ENCODE results near the gene CPD. TPM values are rescaled to one million over a fixed set of nuclear protein-coding genes. Genes with fewer than 3 reads are reported as not detected.
A peak's percentile ranks its signal among the peaks of the same experiment; 100 is the strongest.

The CPD gene
- total and polyA plus RNA-seq, 2 of the 13 experiments (the other 11 are each of a cell fraction or from before 2014, with no cell fraction given): 46.1 to 72.3 TPM

DNA sequence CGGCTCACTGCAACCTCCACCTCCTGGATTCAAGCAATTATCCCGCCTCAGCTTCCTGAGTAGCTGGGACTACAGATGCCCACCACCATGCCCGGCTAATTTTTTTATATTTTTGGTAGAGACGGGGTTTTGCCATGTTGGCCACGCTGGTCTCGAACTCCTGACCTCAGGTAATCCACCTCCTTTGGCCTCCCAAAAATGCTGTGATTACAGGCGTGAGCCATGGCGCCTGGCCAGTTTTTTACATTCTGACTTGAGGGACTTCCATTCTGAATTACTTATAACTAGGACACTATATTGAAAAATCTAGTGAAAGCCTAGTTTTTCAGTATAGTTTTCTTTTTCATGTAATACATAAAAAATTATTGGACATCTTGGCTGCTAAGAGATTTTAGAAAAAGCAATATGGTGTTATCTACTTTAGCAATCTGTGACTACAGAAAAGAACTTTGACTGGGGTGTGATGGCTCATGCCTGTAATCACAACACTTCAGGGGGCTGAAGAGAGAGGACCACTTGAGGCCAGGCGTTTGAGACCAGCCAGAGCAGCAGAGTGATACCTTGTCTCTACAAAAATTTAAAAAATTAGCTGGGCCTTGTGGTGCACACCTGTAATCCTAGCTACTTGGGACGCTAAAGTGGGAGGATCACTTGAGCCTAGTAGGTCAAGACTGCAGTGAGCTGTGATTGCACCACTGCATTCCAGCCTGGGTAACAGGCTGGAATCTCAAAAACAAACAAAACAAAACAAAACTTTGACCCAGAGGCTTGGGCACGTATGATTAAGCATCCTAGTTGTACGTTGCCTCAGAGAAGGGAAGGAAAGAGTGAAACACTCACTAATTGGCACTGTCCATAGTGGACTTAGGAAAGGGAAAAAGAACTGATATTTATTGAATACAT is 71.6 kb downstream of the CPD start (continued):
- TF ChIP-seq MXI1 (IDR thresholded peaks at IDR 0.05; ENCODE audit: borderline replicate concordance, low read depth, low read length) (0 out of 3 replicates have a peak, but pooled peaks have one; percentile 24), POGZ (CRISPR knock-in tag; IDR thresholded peaks at IDR 0.05) (peak; percentile 94), SP5 (CRISPR knock-in tag; IDR thresholded peaks at IDR 0.05; ENCODE audit: borderline replicate concordance, low read depth) (peak; percentile 91), SMAD3 (CRISPR knock-in tag; IDR thresholded peaks at IDR 0.05) (peak; percentile 94), TOE1 (CRISPR knock-in tag; IDR thresholded peaks at IDR 0.05) (0 out of 2 replicates have a peak, but pooled peaks have one; percentile 28), HOXA3 (CRISPR knock-in tag; IDR thresholded peaks at IDR 0.05) (peak; percentile 79; the same call in 1 of the 2 replicates), RCOR2 (CRISPR knock-in tag; IDR thresholded peaks at IDR 0.05) (peak; percentile 88), EP300 (IDR thresholded peaks at IDR 0.05; ENCODE audit: low read depth in 2 of 2, low read length in 2 of 2) (peak in 1 of 2 experiments; percentile 82; a peak in 2 of 4 replicates), EP300 (CRISPR knock-in tag; IDR thresholded peaks at IDR 0.05; ENCODE audit: borderline replicate concordance) (peak; percentile 78), RBM22 (optimal IDR thresholded peaks at IDR 0.05; ENCODE audit: low read length) (peak; percentile 22), ZNF746 (CRISPR knock-in tag; IDR thresholded peaks at IDR 0.05) (no peak), SIX1 (CRISPR knock-in tag; IDR thresholded peaks at IDR 0.05; ENCODE audit: borderline replicate concordance) (peak; percentile 72; the same call in 1 of the 2 replicates), PITX1 (CRISPR knock-in tag; IDR thresholded peaks at IDR 0.05) (peak; percentile 78; the same call in 1 of the 2 replicates), SAP130 (CRISPR knock-in tag; IDR thresholded peaks at IDR 0.05; ENCODE audit: low read depth) (peak; percentile 76), GFI1 (CRISPR knock-in tag; IDR thresholded peaks at IDR 0.05; ENCODE audit: borderline replicate concordance) (peak; percentile 95), FOSL2 (CRISPR knock-in tag; IDR thresholded peaks at IDR 0.05) (peak; percentile 84), LCORL (IDR thresholded peaks at IDR 0.05) (peak; percentile 91), LCORL (CRISPR knock-in tag; IDR thresholded peaks at IDR 0.05) (peak; percentile 96), HDAC1 (CRISPR knock-in tag; IDR thresholded peaks at IDR 0.05) (peak; percentile 79)
- TF ChIP-seq, protein P1, sequence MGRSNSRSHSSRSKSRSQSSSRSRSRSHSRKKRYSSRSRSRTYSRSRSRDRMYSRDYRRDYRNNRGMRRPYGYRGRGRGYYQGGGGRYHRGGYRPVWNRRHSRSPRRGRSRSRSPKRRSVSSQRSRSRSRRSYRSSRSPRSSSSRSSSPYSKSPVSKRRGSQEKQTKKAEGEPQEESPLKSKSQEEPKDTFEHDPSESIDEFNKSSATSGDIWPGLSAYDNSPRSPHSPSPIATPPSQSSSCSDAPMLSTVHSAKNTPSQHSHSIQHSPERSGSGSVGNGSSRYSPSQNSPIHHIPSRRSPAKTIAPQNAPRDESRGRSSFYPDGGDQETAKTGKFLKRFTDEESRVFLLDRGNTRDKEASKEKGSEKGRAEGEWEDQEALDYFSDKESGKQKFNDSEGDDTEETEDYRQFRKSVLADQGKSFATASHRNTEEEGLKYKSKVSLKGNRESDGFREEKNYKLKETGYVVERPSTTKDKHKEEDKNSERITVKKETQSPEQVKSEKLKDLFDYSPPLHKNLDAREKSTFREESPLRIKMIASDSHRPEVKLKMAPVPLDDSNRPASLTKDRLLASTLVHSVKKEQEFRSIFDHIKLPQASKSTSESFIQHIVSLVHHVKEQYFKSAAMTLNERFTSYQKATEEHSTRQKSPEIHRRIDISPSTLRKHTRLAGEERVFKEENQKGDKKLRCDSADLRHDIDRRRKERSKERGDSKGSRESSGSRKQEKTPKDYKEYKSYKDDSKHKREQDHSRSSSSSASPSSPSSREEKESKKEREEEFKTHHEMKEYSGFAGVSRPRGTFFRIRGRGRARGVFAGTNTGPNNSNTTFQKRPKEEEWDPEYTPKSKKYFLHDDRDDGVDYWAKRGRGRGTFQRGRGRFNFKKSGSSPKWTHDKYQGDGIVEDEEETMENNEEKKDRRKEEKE (IDR thresholded peaks at IDR 0.05): no peak
- TF ChIP-seq, protein P2, sequence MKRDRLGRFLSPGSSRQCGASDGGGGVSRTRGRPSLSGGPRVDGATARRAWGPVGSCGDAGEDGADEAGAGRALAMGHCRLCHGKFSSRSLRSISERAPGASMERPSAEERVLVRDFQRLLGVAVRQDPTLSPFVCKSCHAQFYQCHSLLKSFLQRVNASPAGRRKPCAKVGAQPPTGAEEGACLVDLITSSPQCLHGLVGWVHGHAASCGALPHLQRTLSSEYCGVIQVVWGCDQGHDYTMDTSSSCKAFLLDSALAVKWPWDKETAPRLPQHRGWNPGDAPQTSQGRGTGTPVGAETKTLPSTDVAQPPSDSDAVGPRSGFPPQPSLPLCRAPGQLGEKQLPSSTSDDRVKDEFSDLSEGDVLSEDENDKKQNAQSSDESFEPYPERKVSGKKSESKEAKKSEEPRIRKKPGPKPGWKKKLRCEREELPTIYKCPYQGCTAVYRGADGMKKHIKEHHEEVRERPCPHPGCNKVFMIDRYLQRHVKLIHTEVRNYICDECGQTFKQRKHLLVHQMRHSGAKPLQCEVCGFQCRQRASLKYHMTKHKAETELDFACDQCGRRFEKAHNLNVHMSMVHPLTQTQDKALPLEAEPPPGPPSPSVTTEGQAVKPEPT (CRISPR knock-in tag; IDR thresholded peaks at IDR 0.05; ENCODE audit: low read depth): no peak
- TF ChIP-seq, protein P3, sequence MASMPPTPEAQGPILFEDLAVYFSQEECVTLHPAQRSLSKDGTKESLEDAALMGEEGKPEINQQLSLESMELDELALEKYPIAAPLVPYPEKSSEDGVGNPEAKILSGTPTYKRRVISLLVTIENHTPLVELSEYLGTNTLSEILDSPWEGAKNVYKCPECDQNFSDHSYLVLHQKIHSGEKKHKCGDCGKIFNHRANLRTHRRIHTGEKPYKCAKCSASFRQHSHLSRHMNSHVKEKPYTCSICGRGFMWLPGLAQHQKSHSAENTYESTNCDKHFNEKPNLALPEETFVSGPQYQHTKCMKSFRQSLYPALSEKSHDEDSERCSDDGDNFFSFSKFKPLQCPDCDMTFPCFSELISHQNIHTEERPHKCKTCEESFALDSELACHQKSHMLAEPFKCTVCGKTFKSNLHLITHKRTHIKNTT (CRISPR knock-in tag; IDR thresholded peaks at IDR 0.05): no peak
- TF ChIP-seq, protein P4, sequence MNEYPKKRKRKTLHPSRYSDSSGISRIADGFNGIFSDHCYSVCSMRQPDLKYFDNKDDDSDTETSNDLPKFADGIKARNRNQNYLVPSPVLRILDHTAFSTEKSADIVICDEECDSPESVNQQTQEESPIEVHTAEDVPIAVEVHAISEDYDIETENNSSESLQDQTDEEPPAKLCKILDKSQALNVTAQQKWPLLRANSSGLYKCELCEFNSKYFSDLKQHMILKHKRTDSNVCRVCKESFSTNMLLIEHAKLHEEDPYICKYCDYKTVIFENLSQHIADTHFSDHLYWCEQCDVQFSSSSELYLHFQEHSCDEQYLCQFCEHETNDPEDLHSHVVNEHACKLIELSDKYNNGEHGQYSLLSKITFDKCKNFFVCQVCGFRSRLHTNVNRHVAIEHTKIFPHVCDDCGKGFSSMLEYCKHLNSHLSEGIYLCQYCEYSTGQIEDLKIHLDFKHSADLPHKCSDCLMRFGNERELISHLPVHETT (CRISPR knock-in tag; conservative IDR thresholded peaks at IDR 0.05): no peak
